HG02885 (cell line): ENCODE data around the gene EXOSC7.
"Not testable (repeated sequence)": the region's sequence is repeated elsewhere in the genome, so short reads cannot be mapped to it uniquely, and the experiment has no call there.

Experiments
- ATAC-seq: cut with Tn5 transposase; IDR thresholded peaks from one replicate; pipeline ENCODE4 v1.9.1; 2021; ENCODE audit warnings: mild to moderate bottlenecking; ENCODE audit not compliant: unreplicated experiment, poor library complexity

Gene EXOSC7

DNA sequence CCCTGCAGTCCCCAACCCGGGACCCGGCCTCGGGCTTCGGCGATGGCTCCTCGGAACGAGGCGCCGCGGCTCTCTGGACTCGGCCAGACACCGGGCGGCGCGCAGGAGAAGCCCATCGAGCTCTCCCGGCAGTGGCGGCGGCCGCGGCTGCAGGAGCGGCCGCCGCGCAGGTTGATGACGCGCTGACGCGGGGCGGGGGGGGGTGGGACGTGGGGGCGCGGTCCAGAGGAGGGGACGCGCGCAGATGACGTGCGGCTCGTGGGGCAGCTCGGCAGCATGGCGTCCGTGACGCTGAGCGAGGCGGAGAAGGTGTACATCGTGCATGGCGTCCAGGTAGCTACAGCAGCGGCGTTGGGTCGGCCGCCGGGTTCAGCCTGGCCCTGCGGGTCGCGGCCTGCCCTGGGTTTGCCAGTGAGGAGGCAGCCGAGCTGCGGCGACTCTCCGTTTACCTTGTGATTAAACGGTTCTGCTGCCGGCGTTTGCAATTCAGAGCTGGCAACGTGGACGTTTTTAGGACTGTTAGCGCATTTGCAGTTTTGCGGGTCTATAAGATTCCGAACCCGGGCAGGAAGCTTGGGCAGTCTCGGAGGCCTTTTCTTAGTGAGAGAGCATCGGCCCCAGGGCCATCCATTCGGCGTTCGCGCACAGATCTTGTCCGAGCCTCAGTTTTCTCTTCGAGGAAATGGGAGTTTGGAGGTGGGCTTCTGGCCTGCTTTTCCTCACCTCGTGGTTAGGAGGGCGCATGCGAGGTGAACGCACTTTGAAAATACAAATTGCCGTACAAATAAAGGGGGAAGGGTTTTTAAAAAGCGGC, at the start of gene EXOSC7, which contains the start of gene ZDHHC3:
Gene EXOSC7, plus strand, starts transcription at position 243 of the 814 bp plus-strand sequence. Its CDS starts 34 bp downstream, at position 277.
Gene ZDHHC3, minus strand, starts transcription at position 173 of the 814 bp plus-strand sequence. CDS start 16,738 bp downstream, outside the sequence.
- ATAC-seq, result peak; percentile 84

DNA sequence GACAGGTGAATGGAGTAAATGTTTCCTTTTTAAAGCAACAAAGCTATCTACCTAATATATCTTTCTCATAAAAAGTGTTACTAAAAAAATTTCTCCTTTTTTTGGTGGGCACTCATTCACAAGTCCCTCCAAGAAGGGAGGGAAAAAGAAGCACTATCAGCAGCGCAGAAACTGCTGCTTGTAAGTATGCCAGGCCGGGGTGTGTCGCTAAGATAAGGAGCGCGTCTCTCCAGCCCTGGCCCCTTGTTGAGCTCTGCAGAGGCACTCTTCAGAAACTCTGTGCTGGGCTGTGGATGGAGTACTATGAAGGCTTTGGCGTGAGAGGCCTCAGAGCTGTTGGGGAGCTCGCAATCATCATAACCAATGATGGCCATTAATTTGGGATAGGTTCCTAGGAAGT, 49.1 kb upstream of the EXOSC7 start:
- no peak for ATAC-seq

DNA sequence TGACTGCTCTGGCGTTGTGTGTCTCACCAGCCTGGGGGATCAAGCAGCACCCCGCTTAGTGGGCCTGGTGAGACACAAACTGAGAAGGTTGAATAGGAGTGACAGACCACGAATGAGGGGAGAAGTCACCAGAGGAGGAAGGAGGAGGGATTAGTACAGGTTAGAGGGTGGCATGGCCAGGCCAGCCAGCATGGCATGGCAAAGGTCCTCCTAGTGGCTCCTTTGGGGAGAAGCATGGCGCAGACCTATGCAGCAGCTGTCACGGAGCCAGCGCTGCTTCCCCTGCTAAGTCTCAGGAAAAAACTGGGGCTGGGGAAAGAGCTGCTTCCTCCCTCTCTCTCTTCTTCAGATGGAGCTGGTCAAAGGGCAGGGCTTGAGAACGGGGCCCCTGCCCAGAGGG, 48.7 kb upstream of the EXOSC7 start:
- no peak for ATAC-seq

DNA sequence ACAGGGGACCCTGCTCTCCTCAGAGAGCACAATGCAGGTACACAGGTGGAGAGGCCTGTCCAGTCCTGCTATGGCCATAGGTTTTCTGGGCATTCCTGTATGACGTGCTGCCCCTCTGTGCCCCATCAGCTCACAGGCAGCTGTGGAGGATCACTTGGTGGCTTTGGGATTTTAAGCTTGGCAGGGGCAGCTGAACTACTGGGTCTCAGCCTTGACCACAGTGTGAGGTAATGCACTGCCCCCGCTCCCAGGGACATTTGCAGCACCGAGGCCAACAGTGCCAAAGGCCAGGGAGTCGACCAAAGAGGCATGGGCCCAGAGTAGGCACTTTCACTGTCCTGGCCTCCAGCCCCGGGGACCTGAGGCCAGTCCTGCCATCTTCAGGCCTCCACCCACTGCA, 46.3 kb upstream of the EXOSC7 start:
- ATAC-seq, result no peak

DNA sequence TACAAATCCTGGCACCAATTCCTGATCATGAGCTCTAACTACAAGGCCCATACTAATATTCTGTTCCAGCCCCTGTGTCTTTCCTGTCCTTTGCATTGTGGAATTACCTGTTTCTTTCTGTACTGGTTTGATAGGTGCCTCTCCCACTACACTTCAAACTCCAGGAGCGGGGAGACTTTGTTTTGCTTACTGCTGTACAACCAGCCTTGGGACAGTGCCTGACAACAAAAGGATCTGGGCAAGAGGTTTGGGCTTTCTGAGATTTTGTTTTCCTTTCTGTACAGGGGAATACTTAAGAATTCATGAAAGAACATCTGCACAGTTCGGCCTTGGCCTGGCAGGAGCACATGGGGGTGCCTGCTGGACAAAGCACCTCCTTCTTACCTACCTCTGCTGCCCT, 45.1 kb upstream of the EXOSC7 start:
- no peak for ATAC-seq

DNA sequence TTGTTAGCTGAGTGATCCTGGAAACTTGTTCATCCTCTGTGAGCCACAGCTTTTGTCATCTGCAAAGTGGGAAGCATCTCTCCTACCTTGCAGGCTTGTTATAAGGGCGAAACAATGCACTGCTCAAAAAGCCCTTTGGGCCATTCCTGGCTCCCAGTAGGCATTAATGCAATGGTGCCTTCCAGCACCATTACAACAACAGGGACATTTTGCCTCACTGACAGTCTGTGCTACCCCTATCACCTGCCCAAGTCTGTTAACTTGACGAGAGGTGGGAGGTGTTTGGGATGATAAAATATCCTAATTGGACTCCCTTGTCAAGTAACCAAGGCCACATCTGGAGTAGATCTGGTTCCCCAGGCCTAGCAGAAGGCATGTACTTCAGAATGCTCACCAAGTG, 44.3 kb upstream of the EXOSC7 start:
- ATAC-seq, result no peak

DNA sequence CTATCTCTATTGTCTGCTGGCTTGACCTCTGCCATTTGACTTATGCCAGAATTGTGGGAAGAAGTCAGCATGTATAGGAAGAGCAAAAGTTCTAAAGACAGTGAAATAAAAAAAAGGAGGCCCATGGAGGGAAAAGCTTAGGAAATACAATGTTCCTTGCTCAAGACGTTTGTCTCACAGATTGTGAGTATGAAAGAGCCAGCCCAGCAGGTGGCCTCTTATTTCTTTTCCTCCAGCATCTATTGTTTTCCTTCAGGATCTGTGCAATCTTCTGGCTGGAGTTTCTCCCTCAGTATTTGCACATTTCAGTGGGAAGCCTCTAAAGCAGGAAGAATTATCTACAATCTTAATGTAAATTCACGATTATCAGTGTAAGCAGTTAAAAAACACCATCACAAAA, 43.8 kb upstream of the EXOSC7 start:
- no peak for ATAC-seq

DNA sequence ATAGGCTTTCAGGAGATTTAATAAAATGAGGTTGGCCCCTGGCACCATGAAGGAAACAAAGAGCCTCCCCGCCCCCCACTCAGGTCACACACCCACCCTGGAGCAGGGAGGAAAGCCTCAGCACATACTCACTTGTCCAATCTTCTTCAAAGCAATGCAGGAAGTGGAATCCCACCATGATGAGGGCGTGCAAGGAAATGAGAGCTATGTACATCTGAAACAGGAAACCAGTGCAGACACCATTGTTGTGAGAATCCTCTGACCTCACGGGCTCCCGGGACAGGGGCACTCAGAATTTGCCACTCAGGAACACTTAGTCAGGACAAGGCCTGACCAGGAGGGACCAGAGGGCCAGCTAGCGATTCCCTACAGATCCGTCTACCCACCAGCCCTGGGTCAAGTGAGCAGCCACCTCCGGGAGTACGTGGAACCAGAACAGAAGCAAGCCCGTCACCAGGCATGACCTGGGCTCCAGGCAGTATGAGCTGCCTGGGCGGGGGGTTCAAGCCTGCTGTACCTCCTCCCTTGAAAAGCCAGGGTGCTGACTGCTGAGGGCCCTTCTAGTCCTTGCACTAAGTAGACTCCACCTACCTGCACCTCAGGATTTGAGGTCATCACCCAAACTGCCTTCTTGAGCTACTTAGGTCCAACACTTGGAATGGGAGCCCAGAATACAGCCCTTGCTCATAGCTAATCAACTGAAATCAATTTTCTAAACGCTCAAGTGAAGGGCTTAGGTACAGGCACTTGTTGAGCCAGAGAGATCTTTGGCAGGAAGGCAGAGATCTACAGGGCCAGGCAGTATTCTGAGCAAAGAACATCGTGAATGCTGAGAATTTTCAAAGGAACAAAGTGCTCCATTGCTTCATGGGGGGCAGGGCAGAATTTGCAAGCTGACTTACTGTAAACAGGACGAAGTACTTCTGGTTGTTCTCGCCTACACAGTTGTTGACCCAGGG, 42.8 kb upstream of the EXOSC7 start:
- ATAC-seq, result no peak

DNA sequence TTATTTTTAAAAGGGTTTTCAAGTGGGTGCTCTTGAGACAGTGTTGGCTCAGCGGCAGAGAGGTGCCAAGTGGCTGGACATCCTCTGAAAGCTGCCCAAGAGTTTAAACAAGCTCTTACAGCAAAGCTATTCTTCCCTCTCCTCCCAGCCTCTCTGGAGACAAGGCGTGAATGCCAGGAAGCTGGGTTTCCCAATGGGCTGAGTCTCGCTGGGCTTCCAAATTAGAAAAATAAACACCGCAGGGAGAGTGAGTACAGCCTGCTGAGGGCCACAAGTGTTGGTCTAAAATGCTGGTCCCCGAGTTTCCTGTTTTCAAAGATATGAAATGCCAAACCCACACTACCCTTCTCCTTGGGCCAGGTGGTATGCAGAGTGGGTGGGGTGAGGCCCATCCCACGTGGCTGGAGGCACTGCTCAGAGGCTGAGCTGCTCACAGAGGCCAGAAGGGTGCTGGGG, 36.4 kb upstream of the EXOSC7 start:
- ATAC-seq, result no peak

DNA sequence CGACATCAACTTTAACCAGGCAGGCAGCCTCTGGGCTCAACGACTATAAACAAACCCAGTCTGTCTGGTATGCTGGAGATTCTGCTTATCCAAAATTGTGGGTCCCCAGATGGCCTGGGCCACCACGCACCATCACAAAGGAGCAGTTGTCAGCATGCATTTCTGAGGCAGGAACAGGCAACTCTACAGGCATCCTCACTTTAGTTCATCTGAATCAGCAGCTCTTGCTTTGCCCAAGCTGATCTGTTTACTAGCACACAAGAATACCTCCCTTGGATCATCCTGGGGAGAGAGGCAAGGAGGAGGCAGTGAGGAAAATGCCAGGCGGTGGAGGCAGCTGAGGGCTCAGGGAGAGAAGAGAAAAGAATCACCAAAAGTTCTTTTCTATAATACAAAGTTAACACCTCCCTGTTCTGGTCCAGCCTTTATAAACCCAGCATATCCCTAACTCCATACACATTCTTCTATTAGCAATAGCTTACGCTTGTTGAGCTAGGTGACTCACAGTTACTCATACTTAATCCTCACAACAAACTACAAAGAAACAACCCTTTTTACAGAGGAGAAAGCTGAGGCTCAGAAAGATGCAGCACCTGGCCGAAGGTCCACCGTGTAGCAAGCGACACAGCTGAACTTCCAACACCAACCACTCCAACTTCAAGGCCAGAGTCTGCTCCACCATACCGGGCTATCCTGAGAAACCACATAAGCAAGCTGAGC, 33.7 kb upstream of the EXOSC7 start:
- ATAC-seq, result no peak

DNA sequence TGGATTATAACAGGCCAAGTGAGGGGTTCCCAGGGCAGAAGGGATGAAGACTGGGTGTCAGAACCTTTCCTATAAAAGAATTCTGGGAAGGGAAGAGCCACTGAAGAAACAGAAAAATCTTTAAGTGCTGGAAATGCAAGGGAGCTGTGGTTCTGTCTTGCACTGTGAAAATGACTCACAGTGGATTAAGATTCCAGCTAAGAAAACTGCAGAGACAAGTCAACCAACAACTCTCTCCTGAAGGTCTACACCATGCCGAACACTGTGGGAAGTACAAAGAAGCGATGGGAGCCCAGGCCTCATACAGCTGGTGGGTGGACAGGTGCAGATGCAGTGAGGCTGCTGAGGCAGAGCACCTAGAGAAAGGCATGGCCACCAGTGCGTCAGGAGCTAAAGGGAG, 27.8 kb upstream of the EXOSC7 start:
- no peak for ATAC-seq

DNA sequence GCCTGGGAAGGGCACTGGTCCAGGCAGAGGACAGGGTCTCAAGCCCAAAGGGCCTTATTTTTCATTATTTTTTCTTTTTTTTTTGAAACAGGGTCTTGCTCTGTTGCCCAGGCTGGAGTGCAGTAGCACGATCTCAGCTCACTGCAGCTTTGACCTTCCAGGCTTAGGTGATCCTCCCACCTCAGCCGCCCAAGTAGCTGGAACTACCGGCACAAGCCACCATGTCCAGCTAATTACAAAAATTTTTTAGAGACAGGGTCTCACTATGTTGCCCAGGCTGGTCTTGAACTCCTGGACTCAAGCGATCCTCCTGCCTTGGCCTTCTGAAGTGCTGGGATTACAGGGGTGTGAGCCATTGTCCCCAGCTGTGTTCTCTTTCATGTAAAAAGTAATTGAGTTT, 26.3 kb upstream of the EXOSC7 start:
- ATAC-seq, result not testable (repeated sequence)

DNA sequence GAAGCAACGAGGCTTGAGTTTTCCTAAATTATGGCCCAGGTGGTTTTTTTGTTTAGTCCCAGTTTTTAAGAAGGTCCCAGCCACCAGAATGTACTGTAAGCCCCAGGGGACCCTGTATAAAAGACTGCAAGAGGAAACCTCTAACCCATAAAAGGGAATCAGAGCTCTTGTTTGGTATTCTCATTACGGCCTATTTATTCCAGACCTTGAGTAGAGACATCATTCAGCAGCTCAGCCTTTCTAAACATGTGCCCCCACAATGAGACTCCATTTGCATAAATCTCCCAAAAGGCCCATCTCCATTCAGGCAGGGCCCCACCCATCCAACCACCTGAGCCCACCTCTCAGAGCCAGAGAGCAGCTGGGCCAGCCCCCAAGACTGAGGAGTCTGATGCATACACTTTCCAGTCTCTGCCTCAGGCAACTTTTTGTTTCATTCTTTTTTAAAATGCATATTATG, 25.7 kb upstream of the EXOSC7 start:
- no peak for ATAC-seq

DNA sequence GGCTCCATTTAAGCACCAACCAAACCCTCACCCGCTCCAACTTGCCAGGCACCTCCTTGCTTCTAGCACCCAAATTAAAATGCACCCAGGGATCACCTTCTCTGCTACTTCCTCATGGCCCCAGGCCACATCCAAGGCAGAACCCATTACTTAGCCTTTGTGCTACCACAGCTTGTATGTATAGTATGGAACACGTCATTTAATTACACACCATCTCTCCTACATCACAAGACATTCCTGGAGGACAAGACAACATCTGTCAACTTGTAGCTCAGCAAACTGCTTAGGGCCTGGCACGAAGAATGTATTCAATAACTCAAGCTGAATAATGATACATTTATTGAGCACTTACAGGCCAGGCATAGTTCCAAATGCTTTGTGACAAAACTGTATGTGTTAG, 23.4 kb upstream of the EXOSC7 start:
- ATAC-seq, result no peak

DNA sequence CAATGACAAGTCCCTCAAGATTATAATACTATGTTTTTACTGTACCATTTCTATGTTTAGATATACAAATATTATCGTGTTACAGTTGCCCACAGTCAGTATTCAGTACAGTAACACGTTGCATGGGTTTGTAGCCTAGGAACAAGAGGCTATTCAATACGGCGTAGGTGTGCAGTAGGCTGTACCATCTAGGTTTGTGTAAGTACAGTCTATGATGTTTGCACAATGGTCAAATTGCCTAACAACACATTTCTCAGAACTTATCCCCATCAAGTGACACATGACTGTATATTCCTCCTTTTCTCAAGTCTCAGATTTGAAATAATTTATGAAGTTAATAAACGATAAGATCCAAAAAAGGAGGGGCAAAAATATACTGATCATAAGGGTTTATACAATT, 21.7 kb upstream of the EXOSC7 start:
- ATAC-seq, result no peak

DNA sequence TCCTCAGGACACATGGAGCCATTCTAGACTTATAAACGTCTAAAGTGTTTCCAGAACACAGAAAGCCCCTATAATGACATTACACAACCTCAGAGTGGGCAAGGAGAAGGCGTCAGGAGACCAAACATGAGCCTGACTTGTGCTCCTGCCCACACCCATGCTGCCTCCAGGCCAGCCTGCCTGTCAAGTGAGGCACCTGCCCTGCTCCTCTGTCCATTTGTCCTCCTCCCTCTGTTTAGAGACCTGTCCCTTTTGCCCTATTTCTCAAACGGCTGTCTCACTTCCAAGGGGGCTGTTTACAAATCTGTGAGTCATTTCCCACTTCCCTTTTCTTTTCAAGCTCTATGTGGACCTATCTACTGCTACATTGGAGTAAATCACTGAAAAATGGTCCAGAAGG, 21.1 kb upstream of the EXOSC7 start:
- peak; percentile 66 for ATAC-seq

DNA sequence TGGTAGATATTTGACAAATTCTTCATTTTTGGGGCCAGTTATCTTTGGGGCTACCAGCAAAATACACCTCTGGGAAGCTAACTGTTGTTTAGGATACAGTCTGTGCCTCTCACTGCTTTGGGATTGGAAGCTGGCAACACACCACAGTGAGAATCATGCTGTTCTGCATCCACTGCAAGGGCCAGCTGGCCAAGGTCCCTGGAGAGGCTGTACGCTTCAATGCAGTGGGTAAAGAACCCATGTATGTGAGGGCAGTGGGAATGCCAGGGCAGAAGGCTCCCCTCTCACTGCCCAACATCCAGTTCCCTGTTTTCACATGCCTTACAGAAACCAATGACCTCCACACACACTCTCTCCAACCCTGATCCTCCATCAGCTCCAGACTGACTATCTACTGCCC, 20.1 kb upstream of the EXOSC7 start:
- ATAC-seq, result no peak

DNA sequence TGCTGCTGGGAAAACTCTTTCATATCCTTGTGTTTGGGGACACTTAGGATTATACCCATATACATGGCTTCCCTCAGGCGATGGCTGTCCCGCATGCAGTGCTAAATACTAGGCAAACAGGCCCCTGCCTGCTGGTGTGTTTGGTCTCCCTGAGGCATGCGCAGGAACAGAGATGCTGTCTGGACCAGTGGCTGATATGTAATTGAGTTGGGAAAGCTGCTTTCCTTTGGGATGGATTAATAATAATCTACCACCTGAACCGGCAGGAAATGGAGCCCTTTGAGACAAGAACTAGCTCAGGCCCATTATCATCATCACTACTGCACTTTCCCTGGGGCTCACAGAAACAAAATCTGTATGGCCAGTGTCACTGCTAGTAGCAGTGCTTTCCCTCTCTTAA, 18.1 kb upstream of the EXOSC7 start:
- ATAC-seq, result no peak

DNA sequence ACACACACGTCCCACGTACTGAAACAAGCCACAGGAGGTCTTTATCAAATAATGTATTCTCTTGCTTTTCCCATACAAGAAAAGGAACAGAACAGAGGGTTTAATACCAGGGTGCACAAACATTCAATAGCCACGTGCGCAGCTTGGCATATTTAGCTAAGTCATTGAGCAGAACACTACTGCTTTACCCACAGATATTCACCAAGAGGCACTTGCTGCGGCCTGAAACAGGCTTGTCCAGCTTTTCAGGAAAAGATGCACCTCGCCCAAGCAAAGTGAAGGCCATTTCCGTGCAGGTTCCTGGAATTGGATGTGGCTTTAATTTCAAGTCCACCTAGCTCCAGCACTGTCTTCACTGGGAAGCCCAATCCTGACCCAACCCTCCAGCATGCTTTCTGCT, 17.7 kb upstream of the EXOSC7 start:
- ATAC-seq, result no peak

DNA sequence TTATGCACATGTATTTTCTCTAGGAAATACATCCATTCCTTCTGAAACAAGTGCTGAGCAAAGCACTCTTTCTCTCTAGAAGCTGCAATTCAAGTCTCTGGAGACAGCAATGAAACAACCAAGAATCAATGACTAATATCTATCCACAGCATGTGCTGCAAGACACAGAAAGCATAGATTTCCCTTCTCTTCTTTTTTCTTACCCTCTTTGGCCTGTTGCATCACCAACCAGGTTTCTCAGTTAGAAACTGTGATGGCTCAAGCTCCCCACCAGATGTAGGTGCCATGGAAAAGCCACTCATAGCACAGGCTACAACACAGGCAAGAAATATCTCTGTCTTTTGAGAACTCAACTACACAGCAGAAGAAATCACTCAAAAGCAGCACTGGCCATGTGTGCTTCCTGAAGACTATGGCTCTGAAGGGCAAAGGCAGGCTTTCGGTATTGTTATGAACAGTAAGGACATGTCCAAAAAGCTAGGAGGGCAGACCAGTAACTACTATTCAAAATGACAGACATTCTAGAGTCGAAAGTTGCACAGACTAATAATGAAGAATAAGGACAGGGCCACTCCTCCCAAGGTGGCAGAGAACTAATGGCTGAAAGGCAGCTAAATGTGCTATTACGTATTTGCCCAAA, 15.5 kb upstream of the EXOSC7 start:
- ATAC-seq, result peak; percentile 43
